ENCODE data around the gene ENAM. TPM values are rescaled to one million over a fixed set of nuclear protein-coding genes. Genes with fewer than 3 reads are reported as not detected.
A peak's percentile ranks its signal among the peaks of the same experiment; 100 is the strongest.

ENAM gene
- total and polyA plus RNA-seq, 2 donors (not counting 1 experiment from before 2014, with no cell fraction given): 0.50 to 0.58 TPM

DNA sequence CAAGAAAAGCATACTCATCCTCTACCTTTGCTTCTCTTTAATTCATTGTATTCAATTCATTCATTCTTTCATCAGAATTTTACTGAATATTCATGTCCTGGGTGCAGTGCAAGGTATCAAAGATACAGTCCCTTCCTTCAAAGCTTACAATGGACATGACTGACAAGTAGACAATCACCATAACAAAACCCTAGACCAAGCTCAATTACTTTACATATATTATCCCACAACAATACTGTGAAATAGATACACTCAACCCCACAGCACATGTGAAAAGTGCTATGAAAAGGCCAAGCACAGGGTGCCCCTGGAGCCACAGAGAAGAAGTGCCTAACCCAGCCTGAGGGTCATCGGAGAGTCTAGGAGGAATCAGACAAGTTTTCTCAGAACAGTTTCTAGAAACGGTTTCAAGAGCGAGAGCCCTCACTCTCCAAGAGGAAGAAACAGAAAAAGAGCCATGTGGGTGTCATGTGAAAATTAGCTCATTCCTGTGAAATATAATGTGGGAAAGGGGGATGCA is 21.1 kb upstream of the ENAM start:
- no peak for DNase-seq (ENCODE audit: low read depth in 2 of 2)
- Histone ChIP-seq H3K4me1 (ENCODE audit: control insufficient read depth, extremely low read depth, insufficient read depth, low read length) (no peaks in the 10 kb centered on the region), H3K79me2 (ENCODE audit: control insufficient read depth, insufficient read depth, low read length) (no peaks in the 10 kb centered on the region), H3K27ac (ENCODE audit: insufficient read depth, low read length) (no peak overlapping the region), H3K9me3 (ENCODE audit: control insufficient read depth, insufficient read depth, low read depth, low read length) (no peaks in the 10 kb centered on the region), H3K9ac (ENCODE audit: insufficient read depth, low read length) (no peak overlapping the region), H3K27me3 (ENCODE audit: control insufficient read depth, insufficient read depth, low read length) (no peaks in the 10 kb centered on the region), H3K4me3 (replicated peaks in 1 of 4; ENCODE audit: control extremely low read depth in 1 of 4, insufficient read depth in 1 of 4, low read depth in 3 of 4, low read length in 4 of 4) (no peak overlapping the region), H3K4me2 (ENCODE audit: extremely low read depth, insufficient read depth, low read length) (no peak overlapping the region), H4K20me1 (ENCODE audit: control insufficient read depth, extremely low read depth, insufficient read depth, low read length) (no peaks in the 10 kb centered on the region), H2AFZ (ENCODE audit: low read length) (no peak overlapping the region), H3K36me3 (ENCODE audit: control insufficient read depth, insufficient read depth, low read length) (no peaks in the 10 kb centered on the region)
- TF ChIP-seq EZH2 (IDR thresholded peaks at IDR 0.05; ENCODE audit: low read length, missing control alignments): no peak
- TF ChIP-seq, protein P1, sequence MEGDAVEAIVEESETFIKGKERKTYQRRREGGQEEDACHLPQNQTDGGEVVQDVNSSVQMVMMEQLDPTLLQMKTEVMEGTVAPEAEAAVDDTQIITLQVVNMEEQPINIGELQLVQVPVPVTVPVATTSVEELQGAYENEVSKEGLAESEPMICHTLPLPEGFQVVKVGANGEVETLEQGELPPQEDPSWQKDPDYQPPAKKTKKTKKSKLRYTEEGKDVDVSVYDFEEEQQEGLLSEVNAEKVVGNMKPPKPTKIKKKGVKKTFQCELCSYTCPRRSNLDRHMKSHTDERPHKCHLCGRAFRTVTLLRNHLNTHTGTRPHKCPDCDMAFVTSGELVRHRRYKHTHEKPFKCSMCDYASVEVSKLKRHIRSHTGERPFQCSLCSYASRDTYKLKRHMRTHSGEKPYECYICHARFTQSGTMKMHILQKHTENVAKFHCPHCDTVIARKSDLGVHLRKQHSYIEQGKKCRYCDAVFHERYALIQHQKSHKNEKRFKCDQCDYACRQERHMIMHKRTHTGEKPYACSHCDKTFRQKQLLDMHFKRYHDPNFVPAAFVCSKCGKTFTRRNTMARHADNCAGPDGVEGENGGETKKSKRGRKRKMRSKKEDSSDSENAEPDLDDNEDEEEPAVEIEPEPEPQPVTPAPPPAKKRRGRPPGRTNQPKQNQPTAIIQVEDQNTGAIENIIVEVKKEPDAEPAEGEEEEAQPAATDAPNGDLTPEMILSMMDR (conservative IDR thresholded peaks at IDR 0.05 in 1 of 2, IDR thresholded peaks at IDR 0.05 in 1 of 2; ENCODE audit: low read depth in 1 of 2, low read length in 2 of 2): no peak

DNA sequence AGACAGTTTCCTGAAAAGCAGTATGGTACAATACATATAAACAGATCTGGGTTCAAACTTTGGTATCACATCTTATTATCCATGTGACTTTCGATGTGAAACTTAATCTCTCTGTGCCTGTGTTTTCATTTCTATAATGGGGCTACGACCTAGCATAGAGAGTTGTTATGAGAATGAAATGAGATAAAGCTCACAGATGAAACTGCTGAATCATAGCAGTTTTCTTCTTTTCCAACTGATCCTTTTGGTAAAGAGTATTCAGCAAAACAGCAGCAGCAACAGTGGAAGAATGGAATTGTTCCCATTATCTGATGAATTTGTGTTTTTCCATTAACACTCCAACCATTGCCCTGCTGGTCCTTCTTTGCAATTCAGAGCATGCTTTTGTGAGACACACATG is 20.2 kb upstream of the ENAM start:
- TF ChIP-seq, protein P1 (conservative IDR thresholded peaks at IDR 0.05 in 1 of 2, IDR thresholded peaks at IDR 0.05 in 1 of 2; ENCODE audit: low read depth in 1 of 2, low read length in 2 of 2): no peak
- no peak for TF ChIP-seq EZH2 (IDR thresholded peaks at IDR 0.05; ENCODE audit: low read length, missing control alignments)
- no peak overlapping the region for H3K4me2 ChIP-seq (ENCODE audit: extremely low read depth, insufficient read depth, low read length)

DNA sequence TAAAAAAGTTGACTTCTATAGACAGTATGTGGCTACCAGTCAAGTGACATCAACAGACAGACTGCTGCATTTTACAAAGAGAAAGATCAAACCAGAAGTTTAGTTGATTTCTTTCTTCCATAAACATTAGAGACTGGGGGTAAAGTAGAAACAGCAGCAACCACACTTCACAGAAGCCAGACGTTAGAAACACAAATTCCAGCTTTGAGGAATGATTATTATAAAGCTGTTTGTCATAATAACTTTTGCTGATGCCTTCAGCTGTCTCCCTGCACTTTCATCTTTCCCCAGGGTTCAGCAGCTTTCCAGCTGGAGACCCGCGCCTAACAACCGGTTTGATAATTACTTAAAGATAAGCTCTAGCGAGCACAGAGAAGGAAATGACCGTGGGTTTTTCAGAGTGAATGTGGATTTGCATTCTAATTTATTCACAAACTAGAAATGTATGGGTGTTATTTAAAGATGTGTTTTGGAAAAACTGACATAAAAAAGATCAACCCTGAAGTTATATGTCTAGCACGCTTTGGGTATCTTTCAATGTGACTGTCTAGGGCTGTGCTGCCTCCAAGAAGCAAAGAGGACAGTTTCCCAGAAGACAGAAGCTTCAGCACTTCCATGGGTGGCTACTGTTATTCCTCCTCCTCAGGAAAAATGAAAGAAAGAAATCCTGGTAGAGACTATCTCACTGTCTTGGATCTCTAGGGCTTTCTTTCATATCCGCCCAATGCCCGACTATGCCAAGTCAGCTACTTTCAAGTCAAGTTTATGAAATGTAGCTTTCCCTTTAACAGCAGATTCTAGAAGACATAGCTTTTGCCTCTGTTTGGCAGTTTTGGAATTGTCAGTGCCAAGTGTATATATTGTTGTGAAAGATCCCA is 15.0 kb upstream of the ENAM start:
- Histone ChIP-seq H3K4me3 (replicated peaks in 1 of 4; ENCODE audit: control extremely low read depth in 1 of 4, insufficient read depth in 1 of 4, low read depth in 3 of 4, low read length in 4 of 4) (peak overlapping the region; percentile 8 to 61 (median 30)), H3K4me1 (ENCODE audit: control insufficient read depth, extremely low read depth, insufficient read depth, low read length) (no peaks in the 10 kb centered on the region), H3K9me3 (ENCODE audit: control insufficient read depth, insufficient read depth, low read depth, low read length) (no peaks in the 10 kb centered on the region), H3K27me3 (ENCODE audit: control insufficient read depth, insufficient read depth, low read length) (no peaks in the 10 kb centered on the region), H2AFZ (ENCODE audit: low read length) (peak overlapping the region; percentile 42), H3K27ac (ENCODE audit: insufficient read depth, low read length) (no peak overlapping the region), H3K36me3 (ENCODE audit: control insufficient read depth, insufficient read depth, low read length) (no peaks in the 10 kb centered on the region), H3K9ac (ENCODE audit: insufficient read depth, low read length) (no peak overlapping the region), H3K79me2 (ENCODE audit: control insufficient read depth, insufficient read depth, low read length) (no peaks in the 10 kb centered on the region), H4K20me1 (ENCODE audit: control insufficient read depth, extremely low read depth, insufficient read depth, low read length) (no peaks in the 10 kb centered on the region), H3K4me2 (ENCODE audit: extremely low read depth, insufficient read depth, low read length) (peak overlapping the region; percentile 42)
- no peak for TF ChIP-seq EZH2 (IDR thresholded peaks at IDR 0.05; ENCODE audit: low read length, missing control alignments)
- TF ChIP-seq, protein P1 (conservative IDR thresholded peaks at IDR 0.05 in 1 of 2, IDR thresholded peaks at IDR 0.05 in 1 of 2; ENCODE audit: low read depth in 1 of 2, low read length in 2 of 2): no peak
- peak in 1 of 2 donors; percentile 41 for DNase-seq (ENCODE audit: low read depth in 2 of 2)

More for the DNA sequence above, 20.2 kb upstream of the ENAM start:
- no peaks in the 10 kb centered on the region for H3K9me3 ChIP-seq (ENCODE audit: control insufficient read depth, insufficient read depth, low read depth, low read length)
- no peaks in the 10 kb centered on the region for H3K79me2 ChIP-seq (ENCODE audit: control insufficient read depth, insufficient read depth, low read length)
- no peaks in the 10 kb centered on the region for H3K4me1 ChIP-seq (ENCODE audit: control insufficient read depth, extremely low read depth, insufficient read depth, low read length)
- no peak for DNase-seq (ENCODE audit: low read depth in 2 of 2)
- H3K27ac ChIP-seq (ENCODE audit: insufficient read depth, low read length): no peak overlapping the region
- no peaks in the 10 kb centered on the region for H3K36me3 ChIP-seq (ENCODE audit: control insufficient read depth, insufficient read depth, low read length)
- no peak overlapping the region for H2AFZ ChIP-seq (ENCODE audit: low read length)
- no peaks in the 10 kb centered on the region for H4K20me1 ChIP-seq (ENCODE audit: control insufficient read depth, extremely low read depth, insufficient read depth, low read length)
- H3K4me3 ChIP-seq (replicated peaks in 1 of 4; ENCODE audit: control extremely low read depth in 1 of 4, insufficient read depth in 1 of 4, low read depth in 3 of 4, low read length in 4 of 4): no peak overlapping the region
- no peak overlapping the region for H3K9ac ChIP-seq (ENCODE audit: insufficient read depth, low read length)
- no peaks in the 10 kb centered on the region for H3K27me3 ChIP-seq (ENCODE audit: control insufficient read depth, insufficient read depth, low read length)
